SU-DHL-6 (cell line): ENCODE results near the gene RBM15.

Source experiments
- EZH2phosphoT487 ChIP-seq: fragments of 200-600 bp; sonication (generic), shearing (Covaris generic); conservative IDR thresholded peaks from 2 replicates; pipeline ENCODE4 v1.6.1; 2018; ENCODE audit warnings: mild to moderate bottlenecking, antibody characterized with exemption, low read length, moderate library complexity, mixed read lengths
- TF ChIP-seq, protein P1 (sequence below): fragments of 200-600 bp; sonication (generic); IDR thresholded peaks from one replicate; pipeline ENCODE4 v1.5.1; 2017; ENCODE audit warnings: antibody characterized with exemption, mild to moderate bottlenecking, low read length, moderate library complexity; ENCODE audit not compliant: insufficient read depth, poor library complexity, severe bottlenecking

DNA sequence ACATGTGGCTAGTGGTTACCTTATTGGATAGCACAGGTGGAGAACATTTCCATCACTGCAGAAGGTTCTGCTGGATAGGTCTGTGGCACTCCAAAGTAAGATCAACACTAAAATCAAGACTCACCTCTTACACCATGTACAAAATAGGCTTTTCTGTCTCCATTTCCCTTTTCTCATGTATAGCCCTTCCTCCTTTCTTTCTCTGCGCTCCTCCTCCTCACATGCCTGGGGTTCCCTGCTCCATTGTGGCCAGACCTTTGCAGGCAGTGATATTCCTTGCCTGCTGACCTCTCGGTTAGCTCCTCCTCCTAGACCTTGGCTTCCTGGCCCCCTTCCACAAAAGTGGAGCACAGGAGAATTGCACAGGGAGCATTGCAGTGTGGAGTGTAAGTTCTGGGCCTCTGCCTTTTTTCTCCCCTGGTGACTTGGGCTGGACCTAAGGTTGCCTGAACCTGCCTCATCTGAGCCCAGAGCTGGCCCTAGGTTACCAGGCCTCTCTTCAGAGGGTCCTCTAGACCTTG lies 33.2 kb upstream of the RBM15 start:
- TF ChIP-seq, protein P1, sequence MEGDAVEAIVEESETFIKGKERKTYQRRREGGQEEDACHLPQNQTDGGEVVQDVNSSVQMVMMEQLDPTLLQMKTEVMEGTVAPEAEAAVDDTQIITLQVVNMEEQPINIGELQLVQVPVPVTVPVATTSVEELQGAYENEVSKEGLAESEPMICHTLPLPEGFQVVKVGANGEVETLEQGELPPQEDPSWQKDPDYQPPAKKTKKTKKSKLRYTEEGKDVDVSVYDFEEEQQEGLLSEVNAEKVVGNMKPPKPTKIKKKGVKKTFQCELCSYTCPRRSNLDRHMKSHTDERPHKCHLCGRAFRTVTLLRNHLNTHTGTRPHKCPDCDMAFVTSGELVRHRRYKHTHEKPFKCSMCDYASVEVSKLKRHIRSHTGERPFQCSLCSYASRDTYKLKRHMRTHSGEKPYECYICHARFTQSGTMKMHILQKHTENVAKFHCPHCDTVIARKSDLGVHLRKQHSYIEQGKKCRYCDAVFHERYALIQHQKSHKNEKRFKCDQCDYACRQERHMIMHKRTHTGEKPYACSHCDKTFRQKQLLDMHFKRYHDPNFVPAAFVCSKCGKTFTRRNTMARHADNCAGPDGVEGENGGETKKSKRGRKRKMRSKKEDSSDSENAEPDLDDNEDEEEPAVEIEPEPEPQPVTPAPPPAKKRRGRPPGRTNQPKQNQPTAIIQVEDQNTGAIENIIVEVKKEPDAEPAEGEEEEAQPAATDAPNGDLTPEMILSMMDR, result no peak
- TF ChIP-seq EZH2phosphoT487, result no peak
